HUES64 (cell line): ENCODE results near the gene MUC5AC.

Experiments
- H3K27ac ChIP-seq: 2 replicates; pipeline ENCODE4 v1.7.0; 2013; ENCODE audit warnings: low read depth, low read length, inconsistent platforms
- H3K27me3 ChIP-seq: 2 replicates; pipeline ENCODE4 v1.6.1; 2013; ENCODE audit warnings: mild to moderate bottlenecking, low read length; ENCODE audit not compliant: insufficient read depth
- H3K36me3 ChIP-seq: 2 replicates; pipeline ENCODE4 v1.6.1; 2013; ENCODE audit warnings: mild to moderate bottlenecking, low read length; ENCODE audit not compliant: insufficient read depth
- H3K4me1 ChIP-seq: 2 replicates; pipeline ENCODE4 v1.6.1; 2013; ENCODE audit warnings: mild to moderate bottlenecking, low read length, moderate library complexity; ENCODE audit not compliant: insufficient read depth
- H3K4me3 ChIP-seq: 2 replicates; pipeline ENCODE4 v1.5.1; 2013; ENCODE audit warnings: mild to moderate bottlenecking, low read length, moderate library complexity
- H3K9ac ChIP-seq: 2 replicates; pipeline ENCODE4 v1.6.1; 2013; ENCODE audit warnings: mild to moderate bottlenecking, low read depth, low read length
- H3K9me3 ChIP-seq: 2 replicates; pipeline ENCODE4 v1.6.1; 2013; ENCODE audit warnings: low read depth, low read length; ENCODE audit not compliant: insufficient read depth
- WGBS: fragments of 150-250, 120-280 bp; methylation state at CpG from one replicate; pipeline ENCODE4 v1.1.7; 2013; ENCODE audit warnings: missing lambda C conversion rate; 5-methylcytosine and 5-hydroxymethylcytosine counted together

MUC5AC gene

DNA sequence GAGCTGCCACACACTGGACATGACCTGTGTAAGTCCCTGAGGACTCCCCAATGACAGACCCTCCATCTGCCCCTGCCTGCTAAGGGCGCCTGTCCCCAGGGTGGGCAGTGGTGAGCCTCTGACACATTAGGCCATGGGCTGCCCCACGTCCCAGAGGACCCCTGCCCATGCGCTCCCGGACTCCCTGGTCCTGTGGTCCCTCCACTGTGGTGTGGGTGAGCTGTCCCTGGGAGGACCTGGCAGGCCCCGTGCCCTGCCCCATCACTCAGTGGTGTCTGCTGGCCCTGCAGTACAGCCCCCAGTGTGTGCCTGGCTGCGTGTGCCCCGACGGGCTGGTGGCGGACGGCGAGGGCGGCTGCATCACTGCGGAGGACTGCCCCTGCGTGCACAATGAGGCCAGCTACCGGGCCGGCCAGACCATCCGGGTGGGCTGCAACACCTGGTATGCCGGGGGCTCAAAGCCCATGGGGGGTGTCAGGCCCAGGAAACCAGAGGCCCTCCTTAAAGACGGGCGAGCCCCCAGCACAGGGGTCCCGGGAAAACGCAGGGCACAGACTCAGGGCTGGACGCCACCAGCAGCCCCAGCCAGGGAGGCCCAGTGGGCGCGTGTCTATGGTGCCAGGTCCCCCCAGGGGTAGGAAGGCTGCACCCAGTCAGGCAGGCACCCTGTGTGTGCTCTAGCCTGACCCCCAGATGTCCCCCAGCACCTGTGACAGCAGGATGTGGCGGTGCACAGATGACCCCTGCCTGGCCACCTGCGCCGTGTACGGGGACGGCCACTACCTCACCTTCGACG lies 18.7 kb downstream of the MUC5AC start:
- Histone ChIP-seq H3K36me3 (no peaks in the 10 kb centered on the region), H3K9me3 (0 out of 2 replicates have a peak, but pooled peaks cover 3% of the 10 kb centered on the region), H3K9ac (no peak overlapping the region), H3K27me3 (no peaks in the 10 kb centered on the region), H3K27ac (no peak overlapping the region), H3K4me1 (no peaks in the 10 kb centered on the region), H3K4me3 (no peak overlapping the region)
- WGBS = 95% methylated on average over 32 of the region's 32 CpGs

DNA sequence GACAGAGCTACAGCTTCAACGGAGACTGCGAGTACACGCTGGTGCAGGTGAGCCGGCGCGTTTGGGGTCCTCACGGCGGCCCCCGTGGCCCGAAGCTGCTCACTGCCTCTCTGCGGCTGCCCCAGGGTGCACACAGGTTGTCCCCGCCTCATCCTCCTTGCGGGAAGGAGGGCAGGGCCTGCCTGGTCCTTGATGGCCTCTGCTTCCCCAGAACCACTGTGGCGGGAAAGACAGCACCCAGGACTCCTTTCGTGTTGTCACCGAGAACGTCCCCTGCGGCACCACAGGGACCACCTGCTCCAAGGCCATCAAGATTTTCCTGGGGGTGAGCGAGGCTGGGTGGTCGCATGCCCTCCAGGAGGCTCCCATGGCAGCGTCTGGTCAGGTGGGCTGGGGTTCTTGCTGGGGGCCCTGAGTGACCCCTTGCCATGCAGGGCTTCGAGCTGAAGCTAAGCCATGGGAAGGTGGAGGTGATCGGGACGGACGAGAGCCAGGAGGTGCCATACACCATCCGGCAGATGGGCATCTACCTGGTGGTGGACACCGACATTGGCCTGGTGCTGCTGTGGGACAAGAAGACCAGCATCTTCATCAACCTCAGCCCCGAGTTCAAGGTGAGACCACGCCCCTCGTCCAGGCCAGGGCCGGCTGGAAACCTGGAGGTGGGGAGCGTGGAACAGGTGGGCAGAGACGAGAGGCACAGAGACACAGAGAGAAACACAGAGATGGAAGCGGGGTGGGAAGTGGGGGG lies 19.4 kb downstream of the MUC5AC start:
- WGBS = 93% methylated on average over 34 of the region's 34 CpGs
- no peak overlapping the region for H3K4me3 ChIP-seq
- H3K9me3 ChIP-seq = 0 out of 2 replicates have a peak, but pooled peaks cover 3% of the 10 kb centered on the region
- no peaks in the 10 kb centered on the region for H3K4me1 ChIP-seq
- H3K27ac ChIP-seq = no peak overlapping the region
- H3K9ac ChIP-seq = no peak overlapping the region
- H3K36me3 ChIP-seq = no peaks in the 10 kb centered on the region
- no peaks in the 10 kb centered on the region for H3K27me3 ChIP-seq

DNA sequence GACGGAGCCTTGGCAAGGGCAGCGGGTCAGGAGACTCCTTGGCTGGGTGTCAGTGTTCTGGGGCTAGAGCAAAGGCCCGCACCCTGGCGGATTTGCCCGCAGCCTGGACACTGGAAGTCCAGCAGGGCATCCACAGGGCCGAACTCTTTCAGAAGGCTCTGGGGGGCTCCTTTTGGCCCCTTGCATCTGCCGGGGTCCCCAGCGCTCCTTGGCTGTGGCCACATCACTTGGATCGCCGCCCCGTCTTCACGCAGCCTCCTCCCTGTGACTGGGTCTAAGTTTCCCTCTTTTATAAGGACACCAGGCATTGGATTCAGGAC lies 20.0 kb downstream of the MUC5AC start:
- Histone ChIP-seq H3K4me3 (no peak overlapping the region), H3K9ac (no peak overlapping the region; the same call in 1 of the 2 replicates), H3K27ac (no peak overlapping the region), H3K27me3 (no peaks in the 10 kb centered on the region), H3K4me1 (no peaks in the 10 kb centered on the region), H3K9me3 (0 out of 2 replicates have a peak, but pooled peaks cover 3% of the 10 kb centered on the region), H3K36me3 (no peaks in the 10 kb centered on the region)
- 95% methylated on average over 12 of the region's 12 CpGs for WGBS

DNA sequence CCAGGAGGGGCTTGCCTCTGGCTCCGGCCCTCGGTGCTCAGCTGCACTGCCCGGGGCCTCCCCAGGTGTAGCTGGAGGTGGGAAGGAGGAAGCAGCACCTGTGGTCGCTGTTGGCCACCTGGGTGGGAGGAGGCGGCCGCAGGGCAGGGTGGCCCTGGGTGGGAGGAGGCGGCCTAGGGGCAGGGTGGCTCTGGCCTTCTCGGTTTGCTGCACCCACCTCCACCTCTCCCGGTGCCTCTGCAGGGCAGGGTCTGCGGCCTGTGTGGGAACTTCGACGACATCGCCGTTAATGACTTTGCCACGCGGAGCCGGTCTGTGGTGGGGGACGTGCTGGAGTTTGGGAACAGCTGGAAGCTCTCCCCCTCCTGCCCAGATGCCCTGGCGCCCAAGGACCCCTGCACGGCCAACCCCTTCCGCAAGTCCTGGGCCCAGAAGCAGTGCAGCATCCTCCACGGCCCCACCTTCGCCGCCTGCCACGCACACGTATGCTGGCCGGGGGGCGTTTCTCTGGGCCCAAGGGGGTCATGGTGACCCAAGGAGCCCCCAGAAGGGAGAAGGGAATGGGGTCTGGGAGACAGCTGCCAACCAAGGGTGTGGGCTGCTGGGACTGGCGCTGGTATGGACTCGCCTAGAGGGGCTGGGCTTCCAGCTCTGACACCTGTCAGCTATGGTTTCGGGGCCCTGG lies 20.6 kb downstream of the MUC5AC start:
- H3K4me1 ChIP-seq = no peaks in the 10 kb centered on the region
- 0 out of 2 replicates have a peak, but pooled peaks cover 3% of the 10 kb centered on the region for H3K9me3 ChIP-seq
- WGBS = 93% methylated on average over 31 of the region's 31 CpGs
- H3K4me3 ChIP-seq = no peak overlapping the region
- no peak overlapping the region for H3K9ac ChIP-seq
- H3K36me3 ChIP-seq = no peaks in the 10 kb centered on the region
- H3K27me3 ChIP-seq = no peaks in the 10 kb centered on the region
- H3K27ac ChIP-seq = no peak overlapping the region

DNA sequence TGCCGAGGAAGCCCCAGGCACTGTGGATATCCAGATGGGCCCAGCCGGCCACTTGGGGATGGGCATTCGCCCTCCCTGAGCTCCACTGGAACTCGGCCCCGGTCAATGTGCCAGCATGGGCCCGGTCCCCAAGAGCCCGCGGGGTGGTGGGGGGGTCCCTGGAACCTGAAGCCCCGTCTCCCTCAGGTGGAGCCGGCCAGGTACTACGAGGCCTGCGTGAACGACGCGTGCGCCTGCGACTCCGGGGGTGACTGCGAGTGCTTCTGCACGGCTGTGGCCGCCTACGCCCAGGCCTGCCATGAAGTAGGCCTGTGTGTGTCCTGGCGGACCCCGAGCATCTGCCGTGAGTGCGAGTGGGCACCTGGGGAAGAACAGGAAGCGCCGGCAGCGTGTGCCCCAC lies 21.2 kb downstream of the MUC5AC start:
- WGBS = 96% methylated on average over 29 of the region's 29 CpGs
- Histone ChIP-seq H3K27me3 (no peaks in the 10 kb centered on the region), H3K36me3 (no peaks in the 10 kb centered on the region), H3K9me3 (0 out of 2 replicates have a peak, but pooled peaks cover 2% of the 10 kb centered on the region), H3K4me1 (no peaks in the 10 kb centered on the region), H3K27ac (no peak overlapping the region), H3K9ac (no peak overlapping the region), H3K4me3 (no peak overlapping the region)

DNA sequence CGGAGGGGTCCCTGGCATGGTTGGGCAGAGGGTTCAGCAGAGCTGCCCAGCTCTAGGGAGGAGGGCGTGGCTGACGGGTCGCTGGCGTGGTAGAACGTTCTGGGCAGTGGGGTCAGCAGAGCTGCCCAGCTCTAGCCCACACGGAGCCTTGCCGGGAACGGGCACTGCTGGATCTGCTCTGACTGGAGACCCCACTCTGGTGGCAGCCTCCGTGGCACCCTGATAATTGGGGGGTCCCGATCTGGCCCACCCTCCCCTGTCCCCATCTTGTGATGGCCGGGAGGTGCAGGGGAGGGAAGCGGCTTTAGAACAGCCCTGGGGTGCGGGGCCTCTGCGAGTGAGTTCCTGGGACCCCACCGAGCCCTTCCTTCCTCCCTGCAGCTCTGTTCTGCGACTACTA lies 21.9 kb downstream of the MUC5AC start:
- Histone ChIP-seq H3K9me3 (no peaks in the 10 kb centered on the region), H3K4me3 (no peak overlapping the region), H3K27ac (no peak overlapping the region), H3K27me3 (no peaks in the 10 kb centered on the region), H3K36me3 (no peaks in the 10 kb centered on the region), H3K4me1 (no peaks in the 10 kb centered on the region), H3K9ac (no peak overlapping the region)
- 85% methylated on average over 17 of the region's 17 CpGs for WGBS

DNA sequence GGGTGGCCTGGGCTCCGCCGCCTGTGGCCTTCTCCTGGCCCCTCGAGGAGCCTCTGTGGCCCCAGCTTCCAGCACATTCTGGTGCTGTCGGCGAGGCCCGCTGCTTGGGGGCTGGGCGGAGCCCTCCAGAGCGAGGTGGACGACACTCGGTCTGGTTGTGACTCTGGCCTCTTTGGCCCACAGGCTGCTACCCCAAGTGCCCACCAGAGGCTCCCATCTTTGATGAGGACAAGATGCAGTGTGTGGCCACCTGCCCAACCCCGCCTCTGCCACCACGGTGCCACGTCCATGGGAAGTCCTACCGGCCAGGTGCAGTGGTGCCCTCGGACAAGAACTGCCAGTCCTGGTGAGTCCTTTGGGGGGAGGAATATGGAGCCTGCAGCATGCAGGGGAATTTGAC lies 22.4 kb downstream of the MUC5AC start:
- Histone ChIP-seq H3K27me3 (no peaks in the 10 kb centered on the region), H3K4me3 (no peak overlapping the region), H3K36me3 (no peaks in the 10 kb centered on the region), H3K9ac (no peak overlapping the region), H3K9me3 (no peaks in the 10 kb centered on the region), H3K27ac (no peak overlapping the region), H3K4me1 (no peaks in the 10 kb centered on the region)
- WGBS = 90% methylated on average over 15 of the region's 15 CpGs

DNA sequence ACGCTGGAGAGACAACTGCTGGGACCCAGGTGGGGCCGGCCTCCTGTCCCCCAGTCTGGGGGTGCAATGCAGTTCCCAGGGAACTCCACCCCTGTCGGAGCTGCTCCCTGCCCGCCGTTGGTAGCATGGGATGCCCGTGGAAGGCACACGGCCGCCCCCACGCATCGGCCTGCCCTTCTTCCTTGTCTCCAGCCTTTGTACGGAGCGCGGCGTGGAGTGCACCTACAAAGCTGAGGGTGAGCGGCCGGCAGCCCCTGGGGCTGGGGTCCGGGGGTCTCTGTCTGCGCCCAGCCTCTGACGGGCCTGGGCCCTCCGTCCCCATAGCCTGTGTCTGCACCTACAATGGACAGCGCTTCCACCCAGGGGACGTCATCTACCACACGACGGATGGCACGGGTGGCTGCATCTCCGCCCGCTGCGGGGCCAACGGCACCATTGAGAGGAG lies 23.2 kb downstream of the MUC5AC start:
- Histone ChIP-seq H3K27me3 (no peaks in the 10 kb centered on the region), H3K36me3 (no peaks in the 10 kb centered on the region), H3K27ac (no peak overlapping the region), H3K4me1 (no peaks in the 10 kb centered on the region), H3K4me3 (no peak overlapping the region), H3K9me3 (no peaks in the 10 kb centered on the region), H3K9ac (no peak overlapping the region)
- WGBS = 93% methylated on average over 29 of the region's 29 CpGs

DNA sequence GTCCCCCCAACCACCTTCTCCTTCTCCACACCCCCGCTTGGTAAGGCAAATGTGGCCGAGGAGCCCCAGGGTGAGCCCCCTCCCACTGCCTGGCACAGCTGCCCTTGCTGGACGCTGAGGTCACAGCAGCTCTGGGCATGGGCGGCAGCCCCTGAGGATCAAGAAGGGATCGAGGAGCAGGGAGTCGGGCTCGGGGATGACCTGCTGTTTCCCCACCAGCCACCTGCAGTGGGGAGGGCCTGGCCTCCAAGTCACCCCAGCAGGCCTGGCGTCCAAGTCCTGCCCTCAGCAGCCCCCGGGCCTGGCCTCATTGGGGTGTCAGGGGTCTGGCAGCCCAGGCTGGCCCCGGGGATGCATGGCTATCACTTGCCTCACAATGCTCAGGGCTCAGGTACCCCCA lies 23.7 kb downstream of the MUC5AC start:
- Histone ChIP-seq H3K9me3 (peaks cover 2% of the 10 kb centered on the region; the same call in 1 of the 2 replicates), H3K9ac (no peak overlapping the region), H3K27ac (no peak overlapping the region), H3K4me1 (no peaks in the 10 kb centered on the region), H3K27me3 (no peaks in the 10 kb centered on the region), H3K36me3 (no peaks in the 10 kb centered on the region), H3K4me3 (no peak overlapping the region)
- 92% methylated on average over 10 of the region's 10 CpGs for WGBS

DNA sequence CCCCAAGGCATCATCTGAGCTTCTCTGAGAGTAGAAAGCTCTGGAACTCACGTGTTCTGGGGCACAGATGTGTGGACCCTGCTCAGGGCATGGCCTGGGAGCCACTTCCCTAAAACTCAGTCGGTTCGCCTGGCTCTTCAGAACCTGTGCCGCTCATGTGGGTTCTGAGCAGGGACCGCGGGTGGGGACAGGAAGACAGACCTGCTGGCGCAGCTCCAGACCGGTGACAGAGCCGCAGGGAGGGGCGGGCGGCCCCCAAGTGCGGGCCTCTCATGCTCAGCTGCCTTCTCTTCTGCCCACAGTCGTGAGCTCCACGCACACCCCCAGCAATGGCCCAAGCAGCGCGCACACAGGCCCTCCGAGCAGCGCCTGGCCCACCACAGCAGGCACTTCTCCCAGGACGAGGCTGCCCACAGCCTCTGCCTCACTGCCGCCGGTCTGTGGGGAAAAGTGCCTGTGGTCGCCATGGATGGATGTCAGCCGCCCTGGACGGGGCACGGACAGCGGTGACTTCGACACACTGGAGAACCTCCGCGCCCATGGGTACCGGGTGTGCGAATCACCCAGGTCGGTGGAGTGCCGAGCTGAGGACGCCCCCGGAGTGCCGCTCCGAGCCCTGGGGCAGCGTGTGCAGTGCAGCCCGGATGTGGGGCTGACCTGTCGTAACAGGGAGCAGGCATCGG lies 24.2 kb downstream of the MUC5AC start:
- 91% methylated on average over 41 of the region's 41 CpGs for WGBS
- Histone ChIP-seq H3K36me3 (no peaks in the 10 kb centered on the region), H3K4me3 (no peak overlapping the region), H3K9ac (no peak overlapping the region), H3K4me1 (no peaks in the 10 kb centered on the region), H3K27me3 (no peaks in the 10 kb centered on the region), H3K9me3 (peaks cover 5% of the 10 kb centered on the region; the same call in 1 of the 2 replicates), H3K27ac (no peak overlapping the region)
